ENCODE data around the gene ASIP. TPM values are rescaled to one million over a fixed set of nuclear protein-coding genes. Genes with fewer than 3 reads are reported as not detected.

ASIP gene
- total and polyA plus RNA-seq, 2 donors (not counting 1 experiment from before 2014, with no cell fraction given): not detected

- TF ChIP-seq CTCF (conservative IDR thresholded peaks at IDR 0.05 in 1 of 2, IDR thresholded peaks at IDR 0.05 in 1 of 2; ENCODE audit: low read depth in 1 of 2, low read length in 2 of 2) (no peak), EZH2 (IDR thresholded peaks at IDR 0.05; ENCODE audit: low read length, missing control alignments) (no peak)
- Histone ChIP-seq H3K79me2 (ENCODE audit: control insufficient read depth, insufficient read depth, low read length) (no peaks in the 10 kb centered on the region), H3K27me3 (ENCODE audit: control insufficient read depth, insufficient read depth, low read length) (no peaks in the 10 kb centered on the region)
Observed at GRCh38 chr20:34309691-34310090, 68.5 kb downstream of the ASIP start.

GRCh38 chr20:34310481-34311117 is 69.4 kb downstream of the ASIP start:
- Histone ChIP-seq H3K4me3 (replicated peaks in 1 of 4; ENCODE audit: control extremely low read depth in 1 of 4, insufficient read depth in 1 of 4, low read depth in 3 of 4, low read length in 4 of 4) (no peak overlapping the region), H3K9me3 (ENCODE audit: control insufficient read depth, insufficient read depth, low read depth, low read length) (no peaks in the 10 kb centered on the region), H3K27me3 (ENCODE audit: control insufficient read depth, insufficient read depth, low read length) (no peaks in the 10 kb centered on the region), H4K20me1 (ENCODE audit: control insufficient read depth, extremely low read depth, insufficient read depth, low read length) (no peaks in the 10 kb centered on the region), H3K79me2 (ENCODE audit: control insufficient read depth, insufficient read depth, low read length) (no peaks in the 10 kb centered on the region), H3K4me2 (ENCODE audit: extremely low read depth, insufficient read depth, low read length) (no peak overlapping the region), H3K36me3 (ENCODE audit: control insufficient read depth, insufficient read depth, low read length) (no peaks in the 10 kb centered on the region), H3K27ac (ENCODE audit: insufficient read depth, low read length) (no peak overlapping the region), H3K4me1 (ENCODE audit: control insufficient read depth, extremely low read depth, insufficient read depth, low read length) (peaks cover 6% of the 10 kb centered on the region), H3K9ac (ENCODE audit: insufficient read depth, low read length) (no peak overlapping the region), H2AFZ (ENCODE audit: low read length) (no peak overlapping the region)
- DNase-seq (ENCODE audit: low read depth in 2 of 2): no peak
- TF ChIP-seq EZH2 (IDR thresholded peaks at IDR 0.05; ENCODE audit: low read length, missing control alignments) (no peak), CTCF (conservative IDR thresholded peaks at IDR 0.05 in 1 of 2, IDR thresholded peaks at IDR 0.05 in 1 of 2; ENCODE audit: low read depth in 1 of 2, low read length in 2 of 2) (no peak)

More at GRCh38 chr20:34309691-34310090, 68.5 kb downstream of the ASIP start:
- Histone ChIP-seq H3K4me2 (ENCODE audit: extremely low read depth, insufficient read depth, low read length) (no peak overlapping the region), H3K4me1 (ENCODE audit: control insufficient read depth, extremely low read depth, insufficient read depth, low read length) (peaks cover 6% of the 10 kb centered on the region), H3K4me3 (replicated peaks in 1 of 4; ENCODE audit: control extremely low read depth in 1 of 4, insufficient read depth in 1 of 4, low read depth in 3 of 4, low read length in 4 of 4) (no peak overlapping the region), H3K36me3 (ENCODE audit: control insufficient read depth, insufficient read depth, low read length) (no peaks in the 10 kb centered on the region), H2AFZ (ENCODE audit: low read length) (no peak overlapping the region), H3K27ac (ENCODE audit: insufficient read depth, low read length) (no peak overlapping the region), H4K20me1 (ENCODE audit: control insufficient read depth, extremely low read depth, insufficient read depth, low read length) (no peaks in the 10 kb centered on the region), H3K9ac (ENCODE audit: insufficient read depth, low read length) (no peak overlapping the region), H3K9me3 (ENCODE audit: control insufficient read depth, insufficient read depth, low read depth, low read length) (no peaks in the 10 kb centered on the region)
- DNase-seq (ENCODE audit: low read depth in 2 of 2): no peak

GRCh38 chr20:34311118-34312023 is 70.1 kb downstream of the ASIP start:
- Histone ChIP-seq H3K27ac (ENCODE audit: insufficient read depth, low read length) (no peak overlapping the region), H3K4me2 (ENCODE audit: extremely low read depth, insufficient read depth, low read length) (peak overlapping the region; percentile 58), H3K36me3 (ENCODE audit: control insufficient read depth, insufficient read depth, low read length) (no peaks in the 10 kb centered on the region), H4K20me1 (ENCODE audit: control insufficient read depth, extremely low read depth, insufficient read depth, low read length) (no peaks in the 10 kb centered on the region), H3K79me2 (ENCODE audit: control insufficient read depth, insufficient read depth, low read length) (no peaks in the 10 kb centered on the region), H3K9ac (ENCODE audit: insufficient read depth, low read length) (no peak overlapping the region), H2AFZ (ENCODE audit: low read length) (peak overlapping the region; percentile 19), H3K27me3 (ENCODE audit: control insufficient read depth, insufficient read depth, low read length) (no peaks in the 10 kb centered on the region), H3K4me3 (replicated peaks in 1 of 4; ENCODE audit: control extremely low read depth in 1 of 4, insufficient read depth in 1 of 4, low read depth in 3 of 4, low read length in 4 of 4) (peak overlapping the region in 2 of 4 experiments; percentile 18 to 21), H3K9me3 (ENCODE audit: control insufficient read depth, insufficient read depth, low read depth, low read length) (no peaks in the 10 kb centered on the region), H3K4me1 (ENCODE audit: control insufficient read depth, extremely low read depth, insufficient read depth, low read length) (peaks cover 6% of the 10 kb centered on the region)
- TF ChIP-seq CTCF (conservative IDR thresholded peaks at IDR 0.05 in 1 of 2, IDR thresholded peaks at IDR 0.05 in 1 of 2; ENCODE audit: low read depth in 1 of 2, low read length in 2 of 2) (peak; percentile 28 to 37), EZH2 (IDR thresholded peaks at IDR 0.05; ENCODE audit: low read length, missing control alignments) (no peak)
- no peak for DNase-seq (ENCODE audit: low read depth in 2 of 2)
